ENCODE measurements around the gene MRGPRD. TPM values are rescaled to one million over a fixed set of nuclear protein-coding genes. Genes with fewer than 3 reads are reported as not detected.

Gene MRGPRD
- total and polyA plus RNA-seq, 2 of the 13 experiments (the other 11 are each of a cell fraction or from before 2014, with no cell fraction given), result not detected

DNA sequence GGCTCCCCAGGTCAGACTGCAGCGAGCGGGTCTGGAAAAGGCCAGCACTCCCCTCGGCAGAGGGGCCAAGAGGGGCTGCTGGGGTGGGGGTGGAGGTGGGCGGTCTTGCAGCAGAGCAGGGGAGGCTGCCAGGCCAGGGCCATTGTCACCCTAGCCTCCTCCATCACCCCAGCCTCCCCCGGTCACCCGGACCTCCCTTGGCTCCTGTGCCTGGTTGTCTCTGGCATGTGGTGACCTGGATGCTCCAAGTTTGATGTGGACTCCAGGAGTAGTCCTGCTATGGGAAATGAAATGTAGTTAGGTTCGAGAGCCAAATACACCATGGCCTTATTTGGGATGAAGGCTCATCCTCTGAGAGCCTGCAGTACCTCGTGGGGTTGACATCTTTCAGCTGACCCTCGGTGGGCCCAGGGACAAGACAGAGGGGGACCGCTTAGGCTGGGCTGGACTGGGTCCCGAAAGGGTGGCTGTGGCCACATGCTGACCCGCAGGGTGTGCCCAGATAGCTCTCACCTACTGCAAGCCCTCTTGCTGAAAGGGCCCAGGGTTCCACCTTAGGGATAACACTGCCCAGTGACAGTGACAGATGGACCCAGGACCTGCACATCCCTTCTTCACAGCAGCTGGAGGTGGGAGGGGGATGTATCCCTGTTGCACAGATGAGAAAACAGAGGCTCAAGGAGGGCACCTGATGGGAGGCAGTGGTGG is 24.1 kb downstream of the MRGPRD start (continued):
- TF ChIP-seq HMGXB3 (CRISPR knock-in tag; IDR thresholded peaks at IDR 0.05; ENCODE audit: borderline replicate concordance), result no peak
- TF ChIP-seq NFKB2 (CRISPR knock-in tag; IDR thresholded peaks at IDR 0.05; ENCODE audit: borderline replicate concordance), result no peak
- no peak for TF ChIP-seq ZSCAN20 (CRISPR knock-in tag; IDR thresholded peaks at IDR 0.05; ENCODE audit: borderline replicate concordance)
- TF ChIP-seq THAP11 (CRISPR knock-in tag; IDR thresholded peaks at IDR 0.05), result no peak
- TF ChIP-seq, protein P1, sequence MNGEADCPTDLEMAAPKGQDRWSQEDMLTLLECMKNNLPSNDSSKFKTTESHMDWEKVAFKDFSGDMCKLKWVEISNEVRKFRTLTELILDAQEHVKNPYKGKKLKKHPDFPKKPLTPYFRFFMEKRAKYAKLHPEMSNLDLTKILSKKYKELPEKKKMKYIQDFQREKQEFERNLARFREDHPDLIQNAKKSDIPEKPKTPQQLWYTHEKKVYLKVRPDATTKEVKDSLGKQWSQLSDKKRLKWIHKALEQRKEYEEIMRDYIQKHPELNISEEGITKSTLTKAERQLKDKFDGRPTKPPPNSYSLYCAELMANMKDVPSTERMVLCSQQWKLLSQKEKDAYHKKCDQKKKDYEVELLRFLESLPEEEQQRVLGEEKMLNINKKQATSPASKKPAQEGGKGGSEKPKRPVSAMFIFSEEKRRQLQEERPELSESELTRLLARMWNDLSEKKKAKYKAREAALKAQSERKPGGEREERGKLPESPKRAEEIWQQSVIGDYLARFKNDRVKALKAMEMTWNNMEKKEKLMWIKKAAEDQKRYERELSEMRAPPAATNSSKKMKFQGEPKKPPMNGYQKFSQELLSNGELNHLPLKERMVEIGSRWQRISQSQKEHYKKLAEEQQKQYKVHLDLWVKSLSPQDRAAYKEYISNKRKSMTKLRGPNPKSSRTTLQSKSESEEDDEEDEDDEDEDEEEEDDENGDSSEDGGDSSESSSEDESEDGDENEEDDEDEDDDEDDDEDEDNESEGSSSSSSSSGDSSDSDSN (CRISPR knock-in tag; IDR thresholded peaks at IDR 0.05), result no peak
- no peak for TF ChIP-seq ZNF251 (CRISPR knock-in tag; IDR thresholded peaks at IDR 0.05)
- TF ChIP-seq FOSL2 (CRISPR knock-in tag; IDR thresholded peaks at IDR 0.05), result no peak
- TF ChIP-seq, protein P2, sequence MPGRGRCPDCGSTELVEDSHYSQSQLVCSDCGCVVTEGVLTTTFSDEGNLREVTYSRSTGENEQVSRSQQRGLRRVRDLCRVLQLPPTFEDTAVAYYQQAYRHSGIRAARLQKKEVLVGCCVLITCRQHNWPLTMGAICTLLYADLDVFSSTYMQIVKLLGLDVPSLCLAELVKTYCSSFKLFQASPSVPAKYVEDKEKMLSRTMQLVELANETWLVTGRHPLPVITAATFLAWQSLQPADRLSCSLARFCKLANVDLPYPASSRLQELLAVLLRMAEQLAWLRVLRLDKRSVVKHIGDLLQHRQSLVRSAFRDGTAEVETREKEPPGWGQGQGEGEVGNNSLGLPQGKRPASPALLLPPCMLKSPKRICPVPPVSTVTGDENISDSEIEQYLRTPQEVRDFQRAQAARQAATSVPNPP (CRISPR knock-in tag; IDR thresholded peaks at IDR 0.05), result no peak

Data from HepG2 (cell line).